ENCODE data around the gene CADPS. TPM values are rescaled to one million over a fixed set of nuclear protein-coding genes. Genes with fewer than 3 reads are reported as not detected.

Gene CADPS
- polyA plus RNA-seq, 2 of the 4 experiments (the other 2 are of a cell fraction) = not detected

DNA sequence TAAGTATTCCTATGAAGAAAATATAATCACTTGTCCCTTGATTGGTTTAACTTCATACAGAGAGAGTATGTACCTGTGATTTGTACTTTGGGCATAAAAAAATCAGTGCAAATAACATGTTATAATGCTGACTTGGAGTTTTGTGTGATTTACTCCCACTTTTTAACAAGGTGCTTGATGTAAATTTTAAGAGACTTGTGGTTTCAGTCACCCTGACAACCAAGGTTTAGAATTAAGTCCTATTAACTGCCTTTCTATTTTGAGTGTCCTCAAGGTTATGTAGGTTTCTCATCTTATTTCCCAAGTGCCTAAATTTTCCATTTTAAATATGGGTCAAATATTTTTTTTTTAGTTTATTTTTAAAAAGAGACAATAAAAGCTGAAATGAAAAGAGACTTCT is 244.6 kb downstream of the CADPS start:
- FAIRE-seq = no peak
- TF ChIP-seq MAFK (IDR thresholded peaks at IDR 0.05; ENCODE audit: partially characterized antibody) = peak; percentile 11
- TF ChIP-seq EHF (CRISPR knock-in tag; IDR thresholded peaks at IDR 0.05) = no peak
- no peak for TF ChIP-seq NPAS2 (CRISPR knock-in tag; IDR thresholded peaks at IDR 0.05; ENCODE audit: borderline replicate concordance)
- Histone ChIP-seq H3K4me1 (no peaks in the 10 kb centered on the region), H3K4me3 (no peak overlapping the region), H3K4me2 (no peak overlapping the region), H3K27ac (no peak overlapping the region), H3K9me3 (no peaks in the 10 kb centered on the region)
- ATAC-seq = no peak
- CTCF ChIA-PET = no interaction called here
- POLR2A ChIA-PET = no interaction called here
- DNase-seq (ENCODE audit: low read depth in 1 of 2, low spot score in 1 of 2) = no peak

GRCh38 chr3:62625268-62625667 is 249.9 kb downstream of the CADPS start:
- no peak for ATAC-seq
- WGBS (ENCODE audit: missing lambda C conversion rate) = under 1% methylated on average over 6 of the region's 6 CpGs
- Histone ChIP-seq H3K4me2 (no peak overlapping the region), H3K4me3 (no peak overlapping the region), H3K27ac (no peak overlapping the region), H3K9me3 (no peaks in the 10 kb centered on the region), H3K4me1 (no peaks in the 10 kb centered on the region)
- no peak for DNase-seq (ENCODE audit: low read depth in 1 of 2, low spot score in 1 of 2)
- POLR2A ChIA-PET = no interaction called here
- TF ChIP-seq HOXB5 (CRISPR knock-in tag; IDR thresholded peaks at IDR 0.05) (no peak), RFX5 (IDR thresholded peaks at IDR 0.05) (no peak), ZFP36 (IDR thresholded peaks at IDR 0.05; ENCODE audit: borderline replicate concordance, partially characterized antibody) (no peak), POLR2AphosphoS2 (conservative IDR thresholded peaks at IDR 0.05; ENCODE audit: low read length) (no peak), POLR2A (IDR thresholded peaks at IDR 0.05; ENCODE audit: low read length) (no peak), PHF8 (IDR thresholded peaks at IDR 0.05; ENCODE audit: borderline replicate concordance, low read depth) (no peak), BHLHE40 (IDR thresholded peaks at IDR 0.05; ENCODE audit: low read depth, low read length) (no peak), GATA3 (IDR thresholded peaks at IDR 0.05; ENCODE audit: borderline replicate concordance) (no peak), MYC (IDR thresholded peaks at IDR 0.05; ENCODE audit: borderline replicate concordance, low read length) (no peak), HDAC2 (IDR thresholded peaks at IDR 0.05) (no peak), EP300 (IDR thresholded peaks at IDR 0.05) (no peak), FOSL2 (IDR thresholded peaks at IDR 0.05) (no peak), FOSL2 (CRISPR knock-in tag; IDR thresholded peaks at IDR 0.05) (no peak), CHD2 (IDR thresholded peaks at IDR 0.05; ENCODE audit: low read length, partially characterized antibody) (no peak), SMC3 (IDR thresholded peaks at IDR 0.05) (no peak)
- FAIRE-seq = no peak
- CTCF ChIA-PET = interaction anchor here (0.6 kb wide), 1 partner anchor 15 kb away, joined by 3 read pairs; no protein-coding TSS in a partner anchor

- Histone ChIP-seq H3K9me3 (no peaks in the 10 kb centered on the region), H3K4me3 (no peak overlapping the region), H3K4me2 (no peak overlapping the region), H3K4me1 (no peaks in the 10 kb centered on the region), H3K27ac (no peak overlapping the region)
- DNase-seq (ENCODE audit: low read depth in 1 of 2, low spot score in 1 of 2) (no peak), ATAC-seq (no peak), FAIRE-seq (no peak)
- ChIA-PET POLR2A (no interaction called here), CTCF (no interaction called here)
- TF ChIP-seq KDM1A (IDR thresholded peaks at IDR 0.05; ENCODE audit: low read depth) = no peak
- no peak for TF ChIP-seq SMC3 (IDR thresholded peaks at IDR 0.05)
- no peak for TF ChIP-seq HOXA7 (CRISPR knock-in tag; IDR thresholded peaks at IDR 0.05)
- TF ChIP-seq CEBPB (IDR thresholded peaks at IDR 0.05) = no peak
- no peak for TF ChIP-seq NR3C1 (IDR thresholded peaks at IDR 0.05)
- no peak for TF ChIP-seq GATA3 (IDR thresholded peaks at IDR 0.05; ENCODE audit: borderline replicate concordance)
- TF ChIP-seq JUN (IDR thresholded peaks at IDR 0.05) = no peak
- TF ChIP-seq, protein P1, sequence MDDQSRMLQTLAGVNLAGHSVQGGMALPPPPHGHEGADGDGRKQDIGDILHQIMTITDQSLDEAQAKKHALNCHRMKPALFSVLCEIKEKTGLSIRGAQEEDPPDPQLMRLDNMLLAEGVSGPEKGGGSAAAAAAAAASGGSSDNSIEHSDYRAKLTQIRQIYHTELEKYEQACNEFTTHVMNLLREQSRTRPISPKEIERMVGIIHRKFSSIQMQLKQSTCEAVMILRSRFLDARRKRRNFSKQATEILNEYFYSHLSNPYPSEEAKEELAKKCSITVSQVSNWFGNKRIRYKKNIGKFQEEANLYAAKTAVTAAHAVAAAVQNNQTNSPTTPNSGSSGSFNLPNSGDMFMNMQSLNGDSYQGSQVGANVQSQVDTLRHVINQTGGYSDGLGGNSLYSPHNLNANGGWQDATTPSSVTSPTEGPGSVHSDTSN (IDR thresholded peaks at IDR 0.05) = no peak
- no peak for TF ChIP-seq RNF2 (IDR thresholded peaks at IDR 0.05; ENCODE audit: borderline replicate concordance, low read depth)
- TF ChIP-seq SREBF2 (IDR thresholded peaks at IDR 0.05) = no peak
- no peak for TF ChIP-seq CHD4 (IDR thresholded peaks at IDR 0.05; ENCODE audit: borderline replicate concordance)
- TF ChIP-seq, protein P2, sequence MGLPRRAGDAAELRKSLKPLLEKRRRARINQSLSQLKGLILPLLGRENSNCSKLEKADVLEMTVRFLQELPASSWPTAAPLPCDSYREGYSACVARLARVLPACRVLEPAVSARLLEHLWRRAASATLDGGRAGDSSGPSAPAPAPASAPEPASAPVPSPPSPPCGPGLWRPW (IDR thresholded peaks at IDR 0.05) = no peak
- no peak for TF ChIP-seq RFX5 (IDR thresholded peaks at IDR 0.05)
Measured at GRCh38 chr3:62624185-62624584, 251.0 kb downstream of the CADPS start.

Data from A549 (cell line).